Neuronal stem cell (in vitro differentiated cells): ENCODE measurements around the gene CASTOR1.
A peak's percentile ranks its signal among the peaks of the same experiment; 100 is the strongest.

Source experiments
- DNase-seq: peaks from one replicate; pipeline ENCODE4 v3.0.0-alpha.2; 2013; ENCODE audit warnings: low spot score
- H2AFZ ChIP-seq: one replicate; pipeline ENCODE4 v1.6.1; 2013; ENCODE audit warnings: mild to moderate bottlenecking, low read length, inconsistent platforms
- H2AK5ac ChIP-seq: 2 replicates; pipeline ENCODE4 v1.6.1; 2013; ENCODE audit warnings: low read depth, mild to moderate bottlenecking, inconsistent platforms, low read length, moderate library complexity, mixed read lengths
- H2BK120ac ChIP-seq: 2 replicates; pipeline ENCODE4 v1.6.1; 2013; ENCODE audit warnings: low read depth, mild to moderate bottlenecking, inconsistent platforms, low read length, moderate library complexity, mixed read lengths
- H2BK12ac ChIP-seq: one replicate; pipeline ENCODE4 v1.6.1; 2013; ENCODE audit warnings: low read length, inconsistent platforms
- H2BK15ac ChIP-seq: 2 replicates; pipeline ENCODE4 v1.6.1; 2013; ENCODE audit warnings: mild to moderate bottlenecking, low read length, inconsistent platforms, mixed read lengths
- H2BK5ac ChIP-seq: one replicate; pipeline ENCODE4 v1.6.1; 2013; ENCODE audit warnings: inconsistent platforms, mild to moderate bottlenecking, low read length, moderate library complexity
- H3K14ac ChIP-seq: one replicate; pipeline ENCODE4 v1.6.1; 2013; ENCODE audit warnings: low read length, inconsistent platforms
- H3K18ac ChIP-seq: 2 replicates; pipeline ENCODE4 v1.6.1; 2013; ENCODE audit warnings: low read length, inconsistent platforms
- H3K23ac ChIP-seq: 2 replicates; pipeline ENCODE4 v1.6.1; 2013; ENCODE audit warnings: low read depth, mild to moderate bottlenecking, mixed read lengths, low read length, inconsistent platforms; ENCODE audit not compliant: poor library complexity
- H3K27ac ChIP-seq: replicated peaks from 3 replicates; pipeline ENCODE4 v1.5.1; 2013; ENCODE audit warnings: low read length, inconsistent platforms
- H3K27me3 ChIP-seq, 3 experiments: 2 replicates each; pipeline ENCODE4 v1.6.1; 2013; ENCODE audit warnings: low read length in 3 of 3, mild to moderate bottlenecking in 2 of 3, inconsistent platforms in 1 of 3, low read depth in 1 of 3, mixed read lengths in 1 of 3, moderate library complexity in 1 of 3; ENCODE audit not compliant: control insufficient read depth in 3 of 3, insufficient read depth in 3 of 3
- H3K36me3 ChIP-seq, 2 donors: replicated peaks in 1 of 2; 2 replicates each; pipeline ENCODE4 v1.6.1; 2013; ENCODE audit warnings: low read length in 2 of 2; ENCODE audit not compliant: control insufficient read depth in 2 of 2, insufficient read depth in 2 of 2
- H3K4ac ChIP-seq: 2 replicates; pipeline ENCODE4 v1.6.1; 2013; ENCODE audit warnings: inconsistent platforms, mild to moderate bottlenecking, low read length, moderate library complexity
- H3K4me1 ChIP-seq, 2 donors: 1 replicate in 1 of 2; 2 replicates in 1 of 2; pipeline ENCODE4 v1.6.1; 2013; ENCODE audit warnings: low read length in 2 of 2, low read depth in 1 of 2; ENCODE audit not compliant: control insufficient read depth in 2 of 2, insufficient read depth in 1 of 2
- H3K4me2 ChIP-seq: one replicate; pipeline ENCODE4 v1.6.1; 2013; ENCODE audit warnings: mild to moderate bottlenecking, low read length, inconsistent platforms; ENCODE audit not compliant: insufficient read depth, poor library complexity, severe bottlenecking
- H3K4me3 ChIP-seq, 2 donors: 2 replicates each; pipeline ENCODE4 v1.5.1; 2013; ENCODE audit warnings: low read length in 2 of 2, mild to moderate bottlenecking in 2 of 2, inconsistent platforms in 1 of 2, moderate library complexity in 1 of 2
- H3K79me1 ChIP-seq: one replicate; pipeline ENCODE4 v1.6.1; 2013; ENCODE audit warnings: low read depth, mild to moderate bottlenecking, inconsistent platforms, low read length, moderate library complexity
- H3K9ac ChIP-seq: one replicate; pipeline ENCODE4 v1.6.1; 2013; ENCODE audit warnings: mild to moderate bottlenecking, low read depth, low read length, inconsistent platforms; ENCODE audit not compliant: poor library complexity
- H3K9me3 ChIP-seq, 2 donors: replicated peaks in 1 of 2; 2 replicates each; pipeline versions ENCODE3 to v1.6.1; 2013; ENCODE audit warnings: low read length in 2 of 2, mild to moderate bottlenecking in 2 of 2, inconsistent platforms in 1 of 2, low read depth in 1 of 2, mixed read lengths in 1 of 2, moderate library complexity in 1 of 2; ENCODE audit not compliant: control insufficient read depth in 2 of 2, insufficient read depth in 1 of 2
- H4K8ac ChIP-seq: one replicate; pipeline ENCODE4 v1.6.1; 2013; ENCODE audit warnings: low read depth, mild to moderate bottlenecking, inconsistent platforms, low read length, moderate library complexity
- H4K91ac ChIP-seq: one replicate; pipeline ENCODE4 v1.6.1; 2013; ENCODE audit warnings: low read length, low read depth, mild to moderate bottlenecking, inconsistent platforms; ENCODE audit not compliant: poor library complexity
- WGBS, 2 donors: extraction: QIAGEN DNeasy Blood & Tissue Kit; methylation state at CpG; one replicate each; pipeline ENCODE4 v1.1.7; 2013; ENCODE audit warnings: missing lambda C conversion rate in 2 of 2, mixed read lengths in 1 of 2; ENCODE audit not compliant: insufficient read length in 2 of 2, insufficient replicate concordance in 1 of 2; ENCODE audit errors: extremely low coverage in 2 of 2; 5-methylcytosine and 5-hydroxymethylcytosine counted together

The CASTOR1 gene

DNA sequence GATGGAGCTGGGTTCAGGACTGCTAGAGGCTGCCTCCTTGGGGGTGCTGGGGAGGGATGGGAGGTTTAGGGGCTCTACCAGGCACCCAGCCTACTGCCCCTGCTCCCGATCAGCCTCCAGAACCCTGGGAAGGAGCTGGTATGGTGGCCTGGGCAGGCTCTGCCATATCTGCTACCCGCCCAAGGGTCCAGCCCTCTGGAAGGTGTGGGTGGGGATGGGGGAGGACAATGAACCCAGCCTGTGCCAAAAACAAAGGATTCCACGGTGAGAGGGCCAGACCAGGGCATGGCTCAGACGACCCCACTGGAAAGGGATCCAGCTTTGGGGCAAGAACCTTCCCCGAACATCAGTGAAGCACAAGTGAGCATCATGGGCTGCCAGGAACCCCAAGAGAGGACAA lies 3.0 kb downstream of the CASTOR1 start:
- H2BK15ac ChIP-seq = peak overlapping the region; percentile 55
- H3K18ac ChIP-seq = peak overlapping the region; percentile 71
- no peak overlapping the region for H3K4me3 ChIP-seq
- peaks cover 15 to 18% of the 10 kb centered on the region in 2 donors for H3K4me1 ChIP-seq
- H3K9ac ChIP-seq = no peak overlapping the region
- H3K79me1 ChIP-seq = no peaks in the 10 kb centered on the region
- H3K36me3 ChIP-seq = no peaks in the 10 kb centered on the region
- DNase-seq = no peak
- peak overlapping the region; percentile 95 for H2AK5ac ChIP-seq
- H3K4ac ChIP-seq = no peak overlapping the region
- H3K9me3 ChIP-seq = no peaks in the 10 kb centered on the region
- no peak overlapping the region for H4K91ac ChIP-seq
- H2BK5ac ChIP-seq = peak overlapping the region; percentile 56
- no CpG with 5 or more reads among the region's 5 CpGs for WGBS, 2 donors
- H2BK120ac ChIP-seq = peak overlapping the region; percentile 81
- no peak overlapping the region for H2AFZ ChIP-seq
- H3K14ac ChIP-seq = no peak overlapping the region
- peak overlapping the region; percentile 62 for H3K23ac ChIP-seq
- no peak overlapping the region for H3K4me2 ChIP-seq
- H2BK12ac ChIP-seq = no peak overlapping the region
- H3K27ac ChIP-seq = no peak overlapping the region
- no peak overlapping the region for H4K8ac ChIP-seq
- H3K27me3 ChIP-seq = peaks cover 0 to 6% (median 0%) of the 10 kb centered on the region in 3 experiments

DNA sequence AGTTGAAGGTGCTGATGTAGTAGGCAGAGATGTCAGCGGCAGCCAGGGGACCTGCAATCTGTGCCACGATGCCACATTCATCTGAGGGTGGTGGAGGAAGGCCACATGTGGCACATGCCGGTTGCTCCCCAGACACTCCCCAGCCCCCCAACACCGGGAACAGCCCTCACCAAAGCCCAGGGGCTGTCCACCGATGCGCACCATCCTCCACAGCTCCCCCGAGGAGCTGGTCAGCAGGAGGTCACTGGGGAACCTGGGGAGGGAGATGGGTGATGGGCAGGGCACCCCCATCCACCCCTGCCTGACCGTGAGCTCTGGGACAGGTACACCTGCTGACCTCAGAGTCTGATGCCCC lies 3.5 kb downstream of the CASTOR1 start:
- Histone ChIP-seq H3K4me1 (peaks cover 13 to 17% of the 10 kb centered on the region in 2 donors), H4K8ac (no peak overlapping the region), H3K9ac (peak overlapping the region; percentile 66), H3K23ac (peak overlapping the region; percentile 50), H3K27ac (no peak overlapping the region), H2BK5ac (no peak overlapping the region), H3K4me2 (no peak overlapping the region), H3K14ac (no peak overlapping the region), H3K36me3 (no peaks in the 10 kb centered on the region), H3K79me1 (no peaks in the 10 kb centered on the region), H3K9me3 (no peaks in the 10 kb centered on the region), H3K4ac (no peak overlapping the region), H2BK12ac (no peak overlapping the region), H3K27me3 (peaks cover 0 to 6% (median 0%) of the 10 kb centered on the region in 3 experiments), H3K18ac (peak overlapping the region; percentile 25), H2AFZ (no peak overlapping the region), H4K91ac (no peak overlapping the region), H2BK120ac (peak overlapping the region; percentile 81), H3K4me3 (no peak overlapping the region), H2AK5ac (peak overlapping the region; percentile 95), H2BK15ac (no peak overlapping the region)
- no CpG with 5 or more reads among the region's 8 CpGs for WGBS, 2 donors
- DNase-seq = no peak

DNA sequence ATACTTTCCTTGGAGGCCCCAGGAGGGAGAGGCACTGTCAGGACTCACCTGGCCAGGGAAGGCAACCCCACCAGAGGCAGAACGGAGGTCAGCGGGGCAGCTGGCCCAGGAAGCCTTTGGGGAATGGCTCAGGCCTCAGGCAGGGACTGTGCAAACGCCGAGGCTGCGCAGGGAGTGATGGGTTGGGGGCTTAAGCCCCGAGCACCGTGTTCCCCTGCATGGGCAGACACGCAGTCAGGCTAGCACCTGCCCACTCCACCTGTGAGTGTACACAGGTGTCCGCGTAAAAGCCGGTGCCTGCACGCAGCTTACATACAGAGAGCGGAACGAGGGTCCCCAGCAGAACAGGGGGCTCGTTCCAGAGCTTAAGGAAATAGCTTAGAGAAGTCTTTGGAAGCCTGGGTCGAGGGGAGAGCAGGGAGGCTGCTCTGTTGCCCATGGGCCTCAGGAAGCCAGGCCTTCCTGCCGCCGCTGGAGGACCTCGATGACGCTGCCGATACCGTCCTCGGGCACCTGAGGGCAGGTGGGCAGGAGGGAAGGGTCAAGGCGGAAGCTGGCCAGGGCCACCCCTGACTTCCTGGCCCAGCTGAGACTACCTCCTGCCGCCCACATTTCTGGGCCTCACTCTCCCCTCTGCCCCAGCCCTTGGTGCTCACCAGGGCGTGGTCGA lies 4.0 kb downstream of the CASTOR1 start:
- DNase-seq = no peak
- Histone ChIP-seq H2BK5ac (no peak overlapping the region), H2BK120ac (no peak overlapping the region), H3K9me3 (no peaks in the 10 kb centered on the region), H3K79me1 (no peaks in the 10 kb centered on the region), H3K36me3 (no peaks in the 10 kb centered on the region), H3K14ac (no peak overlapping the region), H3K23ac (peak overlapping the region; percentile 50), H3K4ac (no peak overlapping the region), H2BK12ac (no peak overlapping the region), H2AFZ (no peak overlapping the region), H4K8ac (no peak overlapping the region), H3K27me3 (peaks cover 0 to 6% (median 0%) of the 10 kb centered on the region in 3 experiments), H2BK15ac (no peak overlapping the region), H3K4me2 (no peak overlapping the region), H2AK5ac (peak overlapping the region; percentile 95), H3K4me3 (no peak overlapping the region), H3K4me1 (peaks cover 9 to 12% of the 10 kb centered on the region in 2 donors), H3K18ac (peak overlapping the region; percentile 25), H4K91ac (no peak overlapping the region), H3K9ac (peak overlapping the region; percentile 66), H3K27ac (no peak overlapping the region)
- no CpG with 5 or more reads among the region's 27 CpGs for whole genome bisulfite sequencing, 2 donors

DNA sequence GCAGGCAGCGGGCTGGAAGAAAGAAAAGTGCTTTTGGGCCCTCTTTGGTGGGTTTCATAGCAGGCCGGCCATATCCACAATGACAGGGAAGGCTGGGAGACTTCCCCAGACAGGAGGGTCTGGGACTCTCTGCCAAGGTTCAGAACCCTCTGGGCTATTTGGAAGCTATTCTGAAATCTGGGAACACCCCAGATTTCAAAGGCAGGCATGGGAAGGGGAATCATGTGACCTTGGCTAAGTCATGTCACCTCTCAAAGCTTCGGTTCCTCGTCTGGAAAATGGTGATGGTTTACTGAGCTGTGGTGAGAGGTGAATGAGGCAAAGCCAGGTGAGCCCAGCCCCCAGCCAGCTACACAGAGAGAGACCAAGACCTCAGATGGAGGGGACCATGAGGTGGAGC lies 4.6 kb downstream of the CASTOR1 start:
- peak overlapping the region; percentile 27 for H3K18ac ChIP-seq
- H3K23ac ChIP-seq = no peak overlapping the region
- no peak overlapping the region for H2BK15ac ChIP-seq
- H4K8ac ChIP-seq = no peak overlapping the region
- no peak overlapping the region for H3K4me3 ChIP-seq
- H2BK5ac ChIP-seq = peak overlapping the region; percentile 31
- H2AFZ ChIP-seq = no peak overlapping the region
- no peak overlapping the region for H2BK12ac ChIP-seq
- no peak for DNase-seq
- no peak overlapping the region for H3K4ac ChIP-seq
- peaks cover 0 to 6% (median 0%) of the 10 kb centered on the region in 3 experiments for H3K27me3 ChIP-seq
- no peak overlapping the region for H4K91ac ChIP-seq
- H3K36me3 ChIP-seq = no peaks in the 10 kb centered on the region
- H3K27ac ChIP-seq = no peak overlapping the region
- no CpG with 5 or more reads among the region's 4 CpGs for WGBS, 2 donors
- no peak overlapping the region for H3K9ac ChIP-seq
- no peaks in the 10 kb centered on the region for H3K9me3 ChIP-seq
- H2AK5ac ChIP-seq = no peak overlapping the region
- no peak overlapping the region for H3K4me2 ChIP-seq
- H3K79me1 ChIP-seq = no peaks in the 10 kb centered on the region
- H3K4me1 ChIP-seq = peaks cover 6 to 8% of the 10 kb centered on the region in 2 donors
- H3K14ac ChIP-seq = no peak overlapping the region
- no peak overlapping the region for H2BK120ac ChIP-seq
